ENCODE measurements around the gene SLX4.

Gene SLX4

DNA sequence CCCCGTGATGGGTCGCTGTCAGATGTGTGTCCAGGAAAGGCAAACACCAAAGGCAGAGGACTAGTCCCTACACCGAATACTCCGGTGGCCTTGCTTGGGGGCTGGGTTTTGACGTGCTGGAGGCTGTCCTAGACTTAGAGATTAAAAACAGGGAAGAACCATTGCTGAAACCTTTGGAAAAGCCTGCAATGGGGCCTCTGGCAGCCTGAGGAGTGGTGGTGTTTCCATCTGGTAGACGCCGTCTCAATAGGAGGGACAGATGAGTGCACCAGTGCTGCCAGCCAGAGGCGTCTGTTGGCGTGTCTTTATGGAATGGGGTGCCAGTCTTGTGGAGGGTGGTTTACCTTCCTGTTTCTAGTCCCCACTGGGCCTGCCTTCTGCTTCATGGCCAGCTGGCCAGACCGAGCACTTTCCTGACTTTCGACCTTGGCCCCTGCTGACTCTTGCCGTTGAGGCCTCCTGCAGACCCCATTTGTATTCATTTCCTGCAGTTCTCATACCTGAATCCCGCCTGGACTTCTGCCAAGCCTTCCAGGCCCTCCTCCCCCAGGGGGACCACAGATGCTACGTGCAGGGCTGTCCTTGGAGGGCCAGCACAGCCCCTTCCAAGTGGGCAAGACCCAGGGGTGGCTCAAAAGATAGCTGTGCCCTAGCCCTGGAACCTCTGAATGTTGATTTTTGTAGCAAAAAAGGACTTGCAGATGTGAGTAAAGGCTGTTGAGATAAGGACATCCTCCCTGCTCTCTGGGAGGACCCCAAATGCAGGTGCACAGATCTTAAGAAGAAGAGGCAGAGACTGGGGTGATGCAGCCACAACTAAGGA is 41.2 kb upstream of the SLX4 start:
- Histone ChIP-seq H3K23ac (ENCODE audit: low read depth, low read length, poor library complexity) (no peak overlapping the region), H2BK15ac (ENCODE audit: low read length) (no peak overlapping the region), H2AK5ac (ENCODE audit: low read depth, low read length) (no peak overlapping the region), H2BK12ac (ENCODE audit: low read length) (no peak overlapping the region), H3K4ac (ENCODE audit: low read length) (no peak overlapping the region), H3K36me3 (replicated peaks in 1 of 2; ENCODE audit: control insufficient read depth in 2 of 2, insufficient read depth in 2 of 2, low read length in 2 of 2) (peaks cover 28 to 68% of the 10 kb centered on the region in 2 donors), H3K27me3 (ENCODE audit: control insufficient read depth in 3 of 3, insufficient read depth in 3 of 3, low read depth in 1 of 3, low read length in 3 of 3) (no peaks in the 10 kb centered on the region), H4K91ac (ENCODE audit: low read depth, low read length, poor library complexity) (no peak overlapping the region), H3K4me2 (ENCODE audit: insufficient read depth, low read length, poor library complexity, severe bottlenecking) (no peak overlapping the region), H3K9me3 (replicated peaks in 1 of 2; ENCODE audit: control insufficient read depth in 2 of 2, insufficient read depth in 1 of 2, low read depth in 1 of 2, low read length in 2 of 2) (peaks cover 0 to 2% of the 10 kb centered on the region in 2 donors), H3K9ac (ENCODE audit: low read depth, low read length, poor library complexity) (no peak overlapping the region), H4K8ac (ENCODE audit: low read depth, low read length) (no peak overlapping the region), H2BK120ac (ENCODE audit: low read depth, low read length) (no peak overlapping the region), H3K4me3 (ENCODE audit: low read length in 2 of 2) (no peak overlapping the region), H2AFZ (ENCODE audit: low read length) (no peak overlapping the region), H3K79me1 (ENCODE audit: low read depth, low read length) (peaks cover 1% of the 10 kb centered on the region), H3K27ac (replicated peaks; ENCODE audit: low read length) (no peak overlapping the region), H3K14ac (ENCODE audit: low read length) (no peak overlapping the region), H2BK5ac (ENCODE audit: low read length) (no peak overlapping the region), H3K4me1 (ENCODE audit: control insufficient read depth in 2 of 2, insufficient read depth in 1 of 2, low read depth in 1 of 2, low read length in 2 of 2) (peaks cover 0 to 1% of the 10 kb centered on the region in 2 donors), H3K18ac (ENCODE audit: low read length) (no peak overlapping the region)
- DNase-seq (ENCODE audit: low spot score): no peak
- no CpG with 5 or more reads among the region's 14 CpGs for WGBS, 2 donors (ENCODE audit: extremely low coverage in 2 of 2, insufficient read length in 2 of 2, insufficient replicate concordance in 1 of 2)

DNA sequence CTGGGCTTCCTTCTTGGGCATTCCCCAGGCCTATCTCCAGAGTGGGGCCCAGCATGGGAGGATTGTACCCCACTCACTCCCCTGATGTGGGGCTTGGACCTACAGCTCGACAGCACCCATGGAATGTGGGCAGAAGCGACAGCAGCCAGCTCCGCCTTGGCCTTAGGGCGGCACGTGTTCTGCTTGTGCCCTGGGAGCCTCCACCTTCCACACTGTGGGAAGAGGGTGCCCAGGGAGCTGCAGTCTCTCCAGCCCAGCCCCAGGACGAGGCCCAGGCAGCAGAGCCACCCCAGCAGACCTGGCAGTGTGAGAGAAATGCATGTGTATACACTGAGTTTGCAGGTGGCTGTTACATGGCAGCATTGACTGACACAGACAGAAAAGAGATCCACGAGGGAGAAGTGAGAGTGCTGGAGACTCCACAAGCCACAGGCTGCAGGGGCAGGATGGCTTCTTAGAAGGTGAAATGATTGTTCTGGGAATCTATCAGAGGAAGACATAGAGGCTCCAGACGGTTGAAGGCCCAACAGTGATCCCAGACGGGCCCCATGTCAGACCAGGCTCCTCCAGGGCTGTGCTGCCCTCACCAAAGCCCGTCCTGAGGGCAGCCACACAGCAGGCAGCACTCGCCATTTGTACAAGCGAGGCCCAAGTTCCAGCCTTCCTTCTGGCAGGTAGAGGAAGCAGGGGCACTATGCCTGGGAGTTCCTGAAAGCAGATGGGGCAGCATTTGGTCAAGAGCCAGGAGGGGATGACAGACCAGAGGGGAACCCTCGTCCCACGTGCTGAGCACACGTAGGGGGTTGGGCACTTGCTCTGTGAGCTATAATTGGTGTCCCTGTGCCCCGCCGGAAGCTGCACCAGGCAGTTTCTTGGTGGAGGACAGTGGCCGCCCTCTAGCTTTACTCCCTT is 40.3 kb upstream of the SLX4 start:
- Histone ChIP-seq H3K36me3 (replicated peaks in 1 of 2; ENCODE audit: control insufficient read depth in 2 of 2, insufficient read depth in 2 of 2, low read length in 2 of 2) (peaks cover 19 to 59% of the 10 kb centered on the region in 2 donors), H2BK12ac (ENCODE audit: low read length) (no peak overlapping the region), H4K8ac (ENCODE audit: low read depth, low read length) (no peak overlapping the region), H3K27me3 (ENCODE audit: control insufficient read depth in 3 of 3, insufficient read depth in 3 of 3, low read depth in 1 of 3, low read length in 3 of 3) (no peaks in the 10 kb centered on the region), H2AFZ (ENCODE audit: low read length) (no peak overlapping the region), H2BK120ac (ENCODE audit: low read depth, low read length) (no peak overlapping the region), H3K9ac (ENCODE audit: low read depth, low read length, poor library complexity) (peak overlapping the region; percentile 51), H3K18ac (ENCODE audit: low read length) (no peak overlapping the region), H3K79me1 (ENCODE audit: low read depth, low read length) (peaks cover 1% of the 10 kb centered on the region), H3K27ac (replicated peaks; ENCODE audit: low read length) (no peak overlapping the region), H3K23ac (ENCODE audit: low read depth, low read length, poor library complexity) (no peak overlapping the region), H2AK5ac (ENCODE audit: low read depth, low read length) (no peak overlapping the region), H2BK5ac (ENCODE audit: low read length) (no peak overlapping the region), H3K4me1 (ENCODE audit: control insufficient read depth in 2 of 2, insufficient read depth in 1 of 2, low read depth in 1 of 2, low read length in 2 of 2) (peaks cover 0 to 3% of the 10 kb centered on the region in 2 donors), H3K4ac (ENCODE audit: low read length) (no peak overlapping the region), H3K4me2 (ENCODE audit: insufficient read depth, low read length, poor library complexity, severe bottlenecking) (no peak overlapping the region), H2BK15ac (ENCODE audit: low read length) (no peak overlapping the region), H3K4me3 (ENCODE audit: low read length in 2 of 2) (no peak overlapping the region), H3K14ac (ENCODE audit: low read length) (no peak overlapping the region), H4K91ac (ENCODE audit: low read depth, low read length, poor library complexity) (no peak overlapping the region), H3K9me3 (replicated peaks in 1 of 2; ENCODE audit: control insufficient read depth in 2 of 2, insufficient read depth in 1 of 2, low read depth in 1 of 2, low read length in 2 of 2) (peaks cover 0 to 2% of the 10 kb centered on the region in 2 donors)
- DNase-seq (ENCODE audit: low spot score): no peak
- no CpG with 5 or more reads among the region's 18 CpGs for WGBS, 2 donors (ENCODE audit: extremely low coverage in 2 of 2, insufficient read length in 2 of 2, insufficient replicate concordance in 1 of 2)

DNA sequence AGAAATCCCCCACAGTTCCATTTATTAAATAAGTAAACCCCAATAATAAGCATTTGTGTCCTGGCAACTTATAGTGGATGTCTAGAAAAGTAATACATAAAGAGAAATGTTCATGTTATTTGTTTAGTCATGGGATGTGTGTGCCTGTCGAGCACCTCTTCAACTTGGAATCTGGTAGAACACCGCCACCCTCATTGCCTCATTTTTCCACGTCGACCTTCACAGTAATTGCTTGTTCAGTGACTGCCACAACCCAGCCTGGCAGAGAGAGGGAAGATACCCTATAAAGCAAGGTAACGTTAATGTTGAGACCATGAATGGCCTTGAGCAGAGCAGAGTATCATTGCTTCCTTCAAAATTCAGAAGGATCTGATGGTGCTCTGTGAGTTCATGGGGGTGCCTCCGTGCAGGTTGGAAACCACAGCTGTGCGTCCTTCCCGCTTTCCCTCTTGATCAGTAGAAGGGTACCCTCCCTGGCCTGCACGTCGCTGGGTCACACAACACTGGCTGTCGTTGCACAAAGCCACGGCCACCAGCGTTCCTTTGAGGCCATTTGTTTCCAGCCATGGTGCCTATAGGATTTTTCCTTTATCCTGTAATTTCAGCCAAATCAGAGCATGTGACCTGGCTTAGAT is 39.3 kb upstream of the SLX4 start:
- H4K91ac ChIP-seq (ENCODE audit: low read depth, low read length, poor library complexity): no peak overlapping the region
- no peak overlapping the region for H2AK5ac ChIP-seq (ENCODE audit: low read depth, low read length)
- H3K9me3 ChIP-seq (replicated peaks in 1 of 2; ENCODE audit: control insufficient read depth in 2 of 2, insufficient read depth in 1 of 2, low read depth in 1 of 2, low read length in 2 of 2): peaks cover 0 to 2% of the 10 kb centered on the region in 2 donors
- H3K27me3 ChIP-seq (ENCODE audit: control insufficient read depth in 3 of 3, insufficient read depth in 3 of 3, low read depth in 1 of 3, low read length in 3 of 3): no peaks in the 10 kb centered on the region
- no peaks in the 10 kb centered on the region for H3K79me1 ChIP-seq (ENCODE audit: low read depth, low read length)
- H3K4ac ChIP-seq (ENCODE audit: low read length): no peak overlapping the region
- no peak overlapping the region for H3K4me2 ChIP-seq (ENCODE audit: insufficient read depth, low read length, poor library complexity, severe bottlenecking)
- H3K36me3 ChIP-seq (replicated peaks in 1 of 2; ENCODE audit: control insufficient read depth in 2 of 2, insufficient read depth in 2 of 2, low read length in 2 of 2): peaks cover 13 to 51% of the 10 kb centered on the region in 2 donors
- no peak for DNase-seq (ENCODE audit: low spot score)
- no peak overlapping the region for H3K18ac ChIP-seq (ENCODE audit: low read length)
- H2BK15ac ChIP-seq (ENCODE audit: low read length): no peak overlapping the region
- peak overlapping the region; percentile 50 for H3K23ac ChIP-seq (ENCODE audit: low read depth, low read length, poor library complexity)
- H2BK120ac ChIP-seq (ENCODE audit: low read depth, low read length): no peak overlapping the region
- peaks cover 9 to 12% of the 10 kb centered on the region in 2 donors for H3K4me1 ChIP-seq (ENCODE audit: control insufficient read depth in 2 of 2, insufficient read depth in 1 of 2, low read depth in 1 of 2, low read length in 2 of 2)
- H3K4me3 ChIP-seq (ENCODE audit: low read length in 2 of 2): no peak overlapping the region
- no peak overlapping the region for H2BK5ac ChIP-seq (ENCODE audit: low read length)
- no peak overlapping the region for H3K9ac ChIP-seq (ENCODE audit: low read depth, low read length, poor library complexity)
- H4K8ac ChIP-seq (ENCODE audit: low read depth, low read length): no peak overlapping the region
- H2BK12ac ChIP-seq (ENCODE audit: low read length): no peak overlapping the region
- WGBS, 2 donors (ENCODE audit: extremely low coverage in 2 of 2, insufficient read length in 2 of 2, insufficient replicate concordance in 1 of 2): no CpG with 5 or more reads among the region's 13 CpGs
- H3K14ac ChIP-seq (ENCODE audit: low read length): no peak overlapping the region
- no peak overlapping the region for H2AFZ ChIP-seq (ENCODE audit: low read length)
- no peak overlapping the region for H3K27ac ChIP-seq (replicated peaks; ENCODE audit: low read length)
